IMR-90 (cell line): Measurements from ENCODE around the gene NEURL4. TPM values are rescaled to one million over a fixed set of nuclear protein-coding genes. Genes with fewer than 3 reads are reported as not detected.

ENCODE experiments used
- ATAC-seq: fragments of 200-7000 bp; cut with Tn5 transposase; 2 replicates; pipeline ENCODE4 v1.9.1; 2020; ENCODE audit warnings: low read depth, mild to moderate bottlenecking, moderate library complexity
- BruUV-seq: library from RNA; stranded (reverse); fragments of 400-500 nt; replicated peaks from 2 replicates; lab custom pipeline; 2021; lab: Mats Ljungman, UMichigan
- CTCF ChIA-PET: fragments of 300-600 bp; formaldehyde crosslinking; extraction: SDS; loops from one replicate; lab custom pipeline; 2021; ENCODE audit warnings: antibody characterized with exemption; lab: Yijun Ruan, JAX
- POLR2A ChIA-PET: fragments of 300-600 bp; sonication (Branson Sonifier 250); formaldehyde crosslinking; loops from one replicate; lab custom pipeline; 2022; ENCODE audit warnings: antibody characterized with exemption; ENCODE audit not compliant: unreplicated experiment; lab: Charles Lee
- DNase-seq: peaks from one replicate; pipeline ENCODE4 v3.0.0; 2013
- H2AFZ ChIP-seq: replicated peaks from 2 replicates; pipeline ENCODE3; 2013; ENCODE audit warnings: low read length, mild to moderate bottlenecking; ENCODE audit not compliant: poor library complexity
- H2AK5ac ChIP-seq: 2 replicates; pipeline ENCODE4 v1.6.1; 2013; ENCODE audit warnings: low read depth, low read length, inconsistent platforms
- H2AK9ac ChIP-seq: replicated peaks from 2 replicates; pipeline ENCODE3; 2013; ENCODE audit warnings: mild to moderate bottlenecking, low read depth, low read length, moderate library complexity; ENCODE audit not compliant: poor library complexity
- H2BK120ac ChIP-seq: 2 replicates; pipeline ENCODE4 v1.6.1; 2013; ENCODE audit warnings: low read depth, low read length, inconsistent platforms
- H2BK15ac ChIP-seq: 3 replicates; pipeline ENCODE4 v1.6.1; 2013; ENCODE audit warnings: low read depth, low read length, inconsistent platforms
- H2BK20ac ChIP-seq: 2 replicates; pipeline ENCODE4 v1.6.1; 2013; ENCODE audit warnings: low read depth, mild to moderate bottlenecking, inconsistent platforms, low read length, moderate library complexity
- H2BK5ac ChIP-seq: 2 replicates; pipeline ENCODE4 v1.6.1; 2013; ENCODE audit warnings: mild to moderate bottlenecking, low read depth, low read length, inconsistent platforms; ENCODE audit not compliant: poor library complexity, severe bottlenecking
- H3K14ac ChIP-seq: replicated peaks from 2 replicates; pipeline ENCODE4 v1.6.1; 2013; ENCODE audit warnings: low read depth, low read length, inconsistent platforms
- H3K18ac ChIP-seq: 2 replicates; pipeline ENCODE4 v1.6.1; 2013; ENCODE audit warnings: low read depth, low read length, control low read depth
- H3K23ac ChIP-seq: 2 replicates; pipeline ENCODE4 v1.6.1; 2013; ENCODE audit warnings: low read depth, low read length, inconsistent platforms
- H3K27ac ChIP-seq: 2 replicates; pipeline ENCODE4 v1.5.1; 2013; ENCODE audit warnings: mild to moderate bottlenecking, control low read depth, low read length; ENCODE audit not compliant: insufficient read depth
- H3K27me3 ChIP-seq: 2 replicates; pipeline ENCODE4 v1.6.1; 2013; ENCODE audit warnings: low read length; ENCODE audit not compliant: control insufficient read depth, insufficient read depth
- H3K36me3 ChIP-seq: 2 replicates; pipeline ENCODE4 v1.6.1; 2013; ENCODE audit warnings: low read length, mixed read lengths; ENCODE audit not compliant: control insufficient read depth, insufficient read depth
- H3K4ac ChIP-seq: 2 replicates; pipeline ENCODE4 v1.6.1; 2013; ENCODE audit warnings: low read depth, low read length, inconsistent platforms
- H3K4me1 ChIP-seq: 2 replicates; pipeline ENCODE4 v1.6.1; 2013; ENCODE audit warnings: low read length, mixed read lengths; ENCODE audit not compliant: control insufficient read depth, insufficient read depth
- H3K4me2 ChIP-seq: 2 replicates; pipeline ENCODE4 v1.6.1; 2013; ENCODE audit warnings: low read depth, mild to moderate bottlenecking, control low read depth, low read length, moderate library complexity
- H3K4me3 ChIP-seq: 2 replicates; pipeline ENCODE4 v1.5.1; 2013; ENCODE audit warnings: low read depth, mild to moderate bottlenecking, control low read depth, low read length, moderate library complexity; ENCODE audit not compliant: insufficient read depth
- H3K56ac ChIP-seq: 2 replicates; pipeline ENCODE4 v1.6.1; 2013; ENCODE audit warnings: low read length, inconsistent platforms; ENCODE audit not compliant: insufficient read depth; ENCODE audit errors: extremely low read depth
- H3K79me1 ChIP-seq, 2 experiments: 2 replicates each; pipeline ENCODE4 v1.6.1; 2013; ENCODE audit warnings: low read length in 2 of 2, inconsistent platforms in 1 of 2, low read depth in 1 of 2
- H3K9ac ChIP-seq: 2 replicates; pipeline ENCODE4 v1.6.1; 2013; ENCODE audit warnings: low read depth, low read length, control low read depth
- H3K9me1 ChIP-seq: 2 replicates; pipeline ENCODE4 v1.6.1; 2013; ENCODE audit warnings: low read length, inconsistent platforms; ENCODE audit not compliant: insufficient read depth
- H3K9me3 ChIP-seq: 2 replicates; pipeline ENCODE4 v1.6.1; 2013; ENCODE audit warnings: low read length; ENCODE audit not compliant: control insufficient read depth, insufficient read depth
- H4K20me1 ChIP-seq: 2 replicates; pipeline ENCODE4 v1.6.1; 2013; ENCODE audit warnings: low read length, inconsistent platforms; ENCODE audit not compliant: insufficient read depth
- H4K5ac ChIP-seq: 2 replicates; pipeline ENCODE4 v1.6.1; 2013; ENCODE audit warnings: mild to moderate bottlenecking, low read depth, low read length, control low read depth
- H4K8ac ChIP-seq, 2 experiments: 2 replicates each; pipeline ENCODE4 v1.6.1; 2013; ENCODE audit warnings: low read depth in 2 of 2, low read length in 2 of 2, control low read depth in 1 of 2, inconsistent platforms in 1 of 2
- H4K91ac ChIP-seq: 2 replicates; pipeline ENCODE4 v1.6.1; 2013; ENCODE audit warnings: low read depth, low read length, inconsistent platforms; ENCODE audit not compliant: insufficient read depth
- MAFK ChIP-seq: IDR thresholded peaks from 2 replicates; pipeline ENCODE4 v1.6.1; 2012; ENCODE audit warnings: low read depth, low read length, improper control_type of control experiment
- POLR2A ChIP-seq: IDR thresholded peaks from 2 replicates; pipeline ENCODE4 v1.6.1; 2012; ENCODE audit warnings: mild to moderate bottlenecking, low read depth, low read length
- RAD21 ChIP-seq: IDR thresholded peaks from 2 replicates; pipeline ENCODE4 v1.6.1; 2012; ENCODE audit warnings: low read length, improper control_type of control experiment
- USF2 ChIP-seq: fragments of 150-350 bp; IDR thresholded peaks from 2 replicates; pipeline ENCODE4 v1.6.1; 2017; ENCODE audit warnings: mild to moderate bottlenecking, antibody characterized with exemption, low read length, low read depth
- WGBS, 2 experiments: methylation state at CpG; one replicate each; pipeline versions ENCODE4 v1.1.5 to v1.1.7; 2013; ENCODE audit warnings: missing lambda C conversion rate in 2 of 2; ENCODE audit not compliant: insufficient read length in 1 of 2; ENCODE audit errors: extremely low coverage in 2 of 2; 5-methylcytosine and 5-hydroxymethylcytosine counted together
- dilution Hi-C: fragments of 300-500 bp; cut with HindIII; formaldehyde crosslinking; loops from one replicate; pipeline ENCODE4 v1.14.3; 2018; ENCODE audit warnings: low sequenced_read_pairs; ENCODE audit not compliant: unreplicated experiment
- in situ Hi-C: fragments of 300-500 bp; cut with MboI; formaldehyde crosslinking; loops from 3 replicates; pipeline ENCODE4 v1.14.3; 2019; ENCODE audit warnings: low sequenced_read_pairs, inconsistent platforms, mixed read lengths
- intact Hi-C: fragments of 100-400 bp; cut with micrococcal nuclease; formaldehyde crosslinking; loops from 2 replicates; pipeline ENCODE4 v1.10.0; 2022
- polyA plus RNA-seq, 3 experiments: library from polyadenylated mRNA; depleted of rRNA; stranded (reverse); fragments of >200 nt; gene quantifications; 2 replicates each; pipeline ENCODE4 v1.2.3, GENCODE V29; 2012; ENCODE audit warnings: low replicate concordance in 1 of 3
- total RNA-seq: library from RNA; depleted of rRNA; stranded (reverse); fragments of >200 nt; gene quantifications from 2 replicates; pipeline ENCODE4 v1.2.3, GENCODE V29; 2012

The NEURL4 gene
- total and polyA plus RNA-seq, 2 of the 4 experiments (the other 2 are of a cell fraction): 8.4 to 23.3 TPM

GRCh38 chr17:7313088-7313889 lies 15.8 kb downstream of the NEURL4 start:
- H4K5ac ChIP-seq: no peak overlapping the region
- BruUV-seq: no TSS peak
- in situ Hi-C loops: no loop called here
- dilution Hi-C loops: no loop called here
- no peak overlapping the region for H3K23ac ChIP-seq
- peaks cover 16% of the 10 kb centered on the region for H3K9me1 ChIP-seq
- ATAC-seq: no peak
- WGBS, 2 experiments: 100% methylated on average over 1 of the region's 7 CpGs; no CpG with 5 or more reads in 1 of the 2 experiments
- no peak overlapping the region for H3K27ac ChIP-seq
- no peaks in the 10 kb centered on the region for H3K9me3 ChIP-seq
- H3K14ac ChIP-seq: no peak overlapping the region
- H3K79me1 ChIP-seq: peaks cover 25 to 65% of the 10 kb centered on the region in 2 experiments
- no peak overlapping the region for H3K4me3 ChIP-seq
- no peak overlapping the region for H4K91ac ChIP-seq
- peak; percentile 2 for DNase-seq
- H3K56ac ChIP-seq: no peak overlapping the region
- intact Hi-C loops: no loop called here
- no peak overlapping the region for H2BK5ac ChIP-seq
- no peak overlapping the region for H3K9ac ChIP-seq
- H3K36me3 ChIP-seq: peaks cover 52% of the 10 kb centered on the region
- no peak overlapping the region for H2BK20ac ChIP-seq
- no peak overlapping the region for H4K8ac ChIP-seq
- H3K4ac ChIP-seq: no peak overlapping the region
- H3K4me1 ChIP-seq: peaks cover 7% of the 10 kb centered on the region
- ChIA-PET CTCF (no interaction called here), POLR2A (interaction anchor here (0.5 kb wide), 1 partner anchor 266 kb away, joined by 4 read pairs; no protein-coding TSS in a partner anchor)
- H2AFZ ChIP-seq: no peak overlapping the region
- no peak overlapping the region for H3K4me2 ChIP-seq
- H2AK5ac ChIP-seq: no peak overlapping the region
- H3K18ac ChIP-seq: no peak overlapping the region
- H2BK15ac ChIP-seq: no peak overlapping the region
- H2AK9ac ChIP-seq: peak overlapping the region; percentile 68
- TF ChIP-seq POLR2A (peak; percentile 24; the same call in 1 of the 2 replicates), RAD21 (no peak), USF2 (no peak), MAFK (no peak)
- H4K20me1 ChIP-seq: peaks cover 63% of the 10 kb centered on the region
- H2BK120ac ChIP-seq: no peak overlapping the region
- H3K27me3 ChIP-seq: no peaks in the 10 kb centered on the region
